ENCODE results near the gene MPC1L. TPM values are rescaled to one million over a fixed set of nuclear protein-coding genes. Genes with fewer than 3 reads are reported as not detected.
A peak's percentile ranks its signal among the peaks of the same experiment; 100 is the strongest.
"Not testable (repeated sequence)": the region's sequence is repeated elsewhere in the genome, so short reads cannot be mapped to it uniquely, and the experiment has no call there.

MPC1L gene
- total and polyA plus RNA-seq, 9 of the 15 experiments (the other 6 are each of a cell fraction or from before 2014, with no cell fraction given), result not detected

GRCh38 chrX:40581336-40581920, 41.8 kb upstream of the MPC1L start:
- 2% methylated on average over 9 of the region's 15 CpGs for WGBS (ENCODE audit: insufficient coverage, low coverage, missing lambda C conversion rate)
- Histone ChIP-seq H3K79me2 (ENCODE audit: control insufficient read depth, insufficient read depth, low read length) (peaks cover 31% of the 10 kb centered on the region), H3K9ac (ENCODE audit: insufficient read depth in 1 of 2, low read depth in 2 of 2, low read length in 2 of 2) (peak overlapping the region; percentile 62 to 91), H4K20me1 (replicated peaks; ENCODE audit: control insufficient read depth, insufficient read depth, low read length) (no peaks in the 10 kb centered on the region; the same call in 1 of the 2 replicates), H3K27me3 (ENCODE audit: control insufficient read depth in 2 of 2, insufficient read depth in 2 of 2, low read length in 2 of 2) (no peaks in the 10 kb centered on the region), H3K27ac (ENCODE audit: extremely low read depth, low read depth, low read length) (peak overlapping the region; percentile 68; the same call in 1 of the 3 replicates), H3K9me1 (ENCODE audit: control insufficient read depth, insufficient read depth, low read length) (no peaks in the 10 kb centered on the region), H2AFZ (ENCODE audit: low read depth, low read length) (peak overlapping the region; percentile 63), H3K4me2 (ENCODE audit: insufficient read depth, low read length) (peak overlapping the region; percentile 85), H3K9me3 (replicated peaks; ENCODE audit: control insufficient read depth, insufficient read depth, low read depth, low read length) (no peaks in the 10 kb centered on the region), H3K36me3 (ENCODE audit: control insufficient read depth, insufficient read depth, low read length) (no peaks in the 10 kb centered on the region), H3K4me1 (replicated peaks in 1 of 2; ENCODE audit: control insufficient read depth in 2 of 2, insufficient read depth in 2 of 2, low read length in 2 of 2) (peaks cover 5 to 18% of the 10 kb centered on the region in 2 experiments; a peak in 3 of 5 replicates), H3K4me3 (peak overlapping the region; percentile 88)
- no peak for FAIRE-seq
- POLR2A ChIA-PET, result no interaction called here
- in situ Hi-C loops (cut with MboI), result no loop called here
- DNase-seq (ENCODE audit: extremely low read depth in 1 of 4, low spot score in 3 of 4), result no peak
- no peak for ATAC-seq
- CTCF ChIA-PET (ENCODE audit: low intra/inter-chr PET ratio), result no interaction called here
- intact Hi-C loops (cut with micrococcal nuclease), result loop anchor here (10.0 kb wide), 1 partner anchor 63 kb away; the partner anchor contains the start of gene CXorf38
- BruUV-seq (replicated peaks), result no TSS peak
- TF ChIP-seq ZBTB26 (CRISPR knock-in tag; IDR thresholded peaks at IDR 0.05) (no peak), FOXM1 (IDR thresholded peaks at IDR 0.05; ENCODE audit: low read depth) (no peak), FOXM1 (CRISPR knock-in tag; IDR thresholded peaks at IDR 0.05; ENCODE audit: low read depth) (no peak), CBX2 (IDR thresholded peaks at IDR 0.05; ENCODE audit: insufficient read depth, low read length, poor library complexity, severe bottlenecking) (no peak), DPF2 (IDR thresholded peaks at IDR 0.05) (no peak), ATF6 (CRISPR knock-in tag; IDR thresholded peaks at IDR 0.05) (no peak), THRAP3 (IDR thresholded peaks at IDR 0.05; ENCODE audit: borderline replicate concordance) (no peak), RAD51 (IDR thresholded peaks at IDR 0.05; ENCODE audit: borderline replicate concordance, low read depth) (no peak)
- TF ChIP-seq, protein P1, sequence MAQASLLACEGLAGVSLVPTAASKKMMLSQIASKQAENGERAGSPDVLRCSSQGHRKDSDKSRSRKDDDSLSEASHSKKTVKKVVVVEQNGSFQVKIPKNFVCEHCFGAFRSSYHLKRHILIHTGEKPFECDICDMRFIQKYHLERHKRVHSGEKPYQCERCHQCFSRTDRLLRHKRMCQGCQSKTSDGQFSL (CRISPR knock-in tag; IDR thresholded peaks at IDR 0.05), result no peak
- TF ChIP-seq, protein P1 (tag; IDR thresholded peaks at IDR 0.05), result no peak

DNA sequence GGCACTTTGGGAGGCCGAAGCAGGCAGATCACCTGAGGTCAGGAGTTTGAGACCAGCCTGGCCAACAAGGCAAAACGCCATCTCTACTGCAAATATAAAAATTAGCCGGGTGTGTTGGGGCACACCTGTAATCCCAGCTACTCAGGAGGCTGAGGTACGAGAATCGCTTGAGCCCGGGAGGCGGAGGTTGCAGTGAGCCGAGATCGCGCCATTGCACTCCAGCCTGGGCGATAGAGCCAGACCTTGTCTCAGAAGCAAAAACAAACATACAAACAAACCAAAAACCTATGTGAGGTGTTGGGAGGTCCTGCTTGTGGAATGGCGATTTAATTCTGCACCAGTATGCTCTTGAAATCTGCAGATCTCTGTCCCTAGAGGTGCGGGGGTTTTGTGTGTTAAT, 41.0 kb upstream of the MPC1L start:
- H3K9me3 ChIP-seq (replicated peaks; ENCODE audit: control insufficient read depth, insufficient read depth, low read depth, low read length); FAIRE-seq; H4K20me1 ChIP-seq (replicated peaks; ENCODE audit: control insufficient read depth, insufficient read depth, low read length); DNase-seq (ENCODE audit: extremely low read depth in 1 of 4, low spot score in 3 of 4); H3K27ac ChIP-seq (ENCODE audit: extremely low read depth, low read depth, low read length); in situ Hi-C loops (cut with MboI); H3K36me3 ChIP-seq (ENCODE audit: control insufficient read depth, insufficient read depth, low read length); H3K27me3 ChIP-seq (ENCODE audit: control insufficient read depth in 2 of 2, insufficient read depth in 2 of 2, low read length in 2 of 2); POLR2A ChIA-PET; H3K9me1 ChIP-seq (ENCODE audit: control insufficient read depth, insufficient read depth, low read length); CTCF ChIA-PET (ENCODE audit: low intra/inter-chr PET ratio); ATAC-seq; H3K4me3 ChIP-seq; H3K9ac ChIP-seq (ENCODE audit: insufficient read depth in 1 of 2, low read depth in 2 of 2, low read length in 2 of 2); H2AFZ ChIP-seq (ENCODE audit: low read depth, low read length): not testable (repeated sequence)
- Histone ChIP-seq H3K79me2 (ENCODE audit: control insufficient read depth, insufficient read depth, low read length) (peaks cover 31% of the 10 kb centered on the region), H3K4me2 (ENCODE audit: insufficient read depth, low read length) (peak overlapping the region; percentile 85; the same call in 1 of the 2 replicates), H3K4me1 (replicated peaks in 1 of 2; ENCODE audit: control insufficient read depth in 2 of 2, insufficient read depth in 2 of 2, low read length in 2 of 2) (peaks cover 5 to 18% of the 10 kb centered on the region in 2 experiments; a peak in 3 of 5 replicates)
- WGBS (ENCODE audit: insufficient coverage, low coverage, missing lambda C conversion rate), result 76% methylated on average over 12 of the region's 13 CpGs
- intact Hi-C loops (cut with micrococcal nuclease), result loop anchor here (10.0 kb wide), 1 partner anchor 63 kb away; the partner anchor contains the start of gene CXorf38
- TSS peak; percentile 50 for BruUV-seq (replicated peaks)
